HEK293 (cell line): Measurements from ENCODE around the gene PAX2.

Source experiments
- KLF1 ChIP-seq: fragments of 450-650 bp; formaldehyde crosslinking; IDR thresholded peaks from 2 replicates; pipeline ENCODE4 v1.5.1; 2016; ENCODE audit warnings: missing biosample characterization, missing genetic modification characterization
- TRIM28 ChIP-seq: IDR thresholded peaks from 2 replicates; pipeline ENCODE4 v1.6.1; 2011; ENCODE audit warnings: low read length, control low read depth, borderline replicate concordance
- YY1 ChIP-seq: fragments of 450-650 bp; formaldehyde crosslinking; IDR thresholded peaks from 2 replicates; pipeline ENCODE4 v1.5.1; 2018; ENCODE audit warnings: missing biosample characterization, missing genetic modification characterization
- ZNF10 ChIP-seq: fragments of 450-650 bp; formaldehyde crosslinking; IDR thresholded peaks from 2 replicates; pipeline ENCODE4 v1.5.1; 2017; ENCODE audit warnings: missing biosample characterization, missing genetic modification characterization
- ZNF174 ChIP-seq: fragments of 450-650 bp; formaldehyde crosslinking; IDR thresholded peaks from 2 replicates; pipeline ENCODE4 v1.5.0; 2017; ENCODE audit warnings: missing biosample characterization, mild to moderate bottlenecking, missing genetic modification characterization
- ZNF19 ChIP-seq: fragments of 450-650 bp; formaldehyde crosslinking; IDR thresholded peaks from 2 replicates; pipeline ENCODE4; 2016; ENCODE audit warnings: missing biosample characterization, missing genetic modification characterization, low read depth
- ZNF530 ChIP-seq: fragments of 450-650 bp; formaldehyde crosslinking; IDR thresholded peaks from 2 replicates; pipeline ENCODE4 v1.5.1; 2016; ENCODE audit warnings: low read depth, missing biosample characterization, missing genetic modification characterization
- ZNF629 ChIP-seq: fragments of 450-650 bp; formaldehyde crosslinking; IDR thresholded peaks from 2 replicates; pipeline ENCODE4 v1.5.1; 2017; ENCODE audit warnings: missing biosample characterization, missing genetic modification characterization
- TF ChIP-seq, protein P1 (sequence below): fragments of 450-650 bp; formaldehyde crosslinking; IDR thresholded peaks from 2 replicates; pipeline ENCODE4 v1.5.1; 2016; ENCODE audit warnings: missing biosample characterization, missing genetic modification characterization
- TF ChIP-seq, protein P2 (sequence below): fragments of 450-650 bp; formaldehyde crosslinking; IDR thresholded peaks from 2 replicates; pipeline ENCODE4 v1.5.1; 2016; ENCODE audit warnings: missing biosample characterization, missing genetic modification characterization, low read depth
- TF ChIP-seq, protein P3 (sequence below): fragments of 450-650 bp; formaldehyde crosslinking; IDR thresholded peaks from 2 replicates; pipeline ENCODE4 v1.5.1; 2016; ENCODE audit warnings: missing biosample characterization, missing genetic modification characterization
- TF ChIP-seq, protein P4 (sequence below): fragments of 450-650 bp; formaldehyde crosslinking; IDR thresholded peaks from 2 replicates; pipeline ENCODE4 v1.5.1; 2016; ENCODE audit warnings: missing biosample characterization, missing genetic modification characterization

DNA sequence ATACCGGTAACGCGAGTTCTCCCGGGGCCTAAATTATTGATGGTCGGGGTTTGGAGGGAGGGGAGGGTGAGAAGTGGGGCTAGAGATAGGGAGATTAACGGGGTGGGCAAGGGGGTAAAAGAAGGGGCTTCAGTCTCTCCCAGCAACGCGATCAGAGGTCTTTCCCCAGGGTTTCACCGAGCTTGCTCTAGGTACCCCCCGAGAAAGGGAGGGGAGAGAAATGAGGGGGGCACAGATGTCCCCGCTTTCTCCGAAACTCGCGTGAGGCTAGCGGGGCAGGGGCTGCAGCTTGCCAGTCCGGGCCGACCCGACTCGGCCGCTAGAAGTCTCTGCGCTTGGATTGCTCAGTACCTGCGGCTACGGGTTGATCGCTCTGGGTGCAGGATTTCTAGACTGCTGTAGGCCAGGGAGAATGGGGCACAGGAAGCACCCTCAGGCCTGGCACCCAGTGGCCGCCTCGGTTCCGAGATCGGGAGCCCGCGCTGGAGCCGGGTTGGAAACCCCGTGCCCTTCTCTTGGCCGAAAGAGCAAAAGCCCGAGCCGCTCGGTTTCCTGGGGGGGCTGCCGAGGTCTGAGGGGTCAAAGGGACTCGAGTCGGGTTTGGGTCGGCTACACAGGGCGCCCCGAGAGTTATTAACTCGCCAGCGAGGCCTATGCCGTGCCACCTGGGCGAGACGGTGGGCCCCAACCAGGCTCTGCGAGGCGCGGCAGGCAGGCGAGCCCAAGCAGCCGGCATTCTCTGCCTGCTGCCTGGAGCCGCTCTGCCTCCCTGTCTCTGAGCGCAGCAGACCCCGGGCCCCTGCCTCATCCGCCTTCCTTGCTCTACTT is 3.1 kb downstream of the PAX2 start:
- TF ChIP-seq TRIM28 (no peak), ZNF174 (no peak), ZNF629 (tag by site-specific recombination) (no peak), YY1 (no peak), KLF1 (tag by site-specific recombination) (no peak), ZNF10 (no peak), ZNF19 (tag by site-specific recombination) (no peak), ZNF530 (no peak)
- TF ChIP-seq, protein P1, sequence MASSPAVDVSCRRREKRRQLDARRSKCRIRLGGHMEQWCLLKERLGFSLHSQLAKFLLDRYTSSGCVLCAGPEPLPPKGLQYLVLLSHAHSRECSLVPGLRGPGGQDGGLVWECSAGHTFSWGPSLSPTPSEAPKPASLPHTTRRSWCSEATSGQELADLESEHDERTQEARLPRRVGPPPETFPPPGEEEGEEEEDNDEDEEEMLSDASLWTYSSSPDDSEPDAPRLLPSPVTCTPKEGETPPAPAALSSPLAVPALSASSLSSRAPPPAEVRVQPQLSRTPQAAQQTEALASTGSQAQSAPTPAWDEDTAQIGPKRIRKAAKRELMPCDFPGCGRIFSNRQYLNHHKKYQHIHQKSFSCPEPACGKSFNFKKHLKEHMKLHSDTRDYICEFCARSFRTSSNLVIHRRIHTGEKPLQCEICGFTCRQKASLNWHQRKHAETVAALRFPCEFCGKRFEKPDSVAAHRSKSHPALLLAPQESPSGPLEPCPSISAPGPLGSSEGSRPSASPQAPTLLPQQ (tag by site-specific recombination): no peak
- TF ChIP-seq, protein P2, sequence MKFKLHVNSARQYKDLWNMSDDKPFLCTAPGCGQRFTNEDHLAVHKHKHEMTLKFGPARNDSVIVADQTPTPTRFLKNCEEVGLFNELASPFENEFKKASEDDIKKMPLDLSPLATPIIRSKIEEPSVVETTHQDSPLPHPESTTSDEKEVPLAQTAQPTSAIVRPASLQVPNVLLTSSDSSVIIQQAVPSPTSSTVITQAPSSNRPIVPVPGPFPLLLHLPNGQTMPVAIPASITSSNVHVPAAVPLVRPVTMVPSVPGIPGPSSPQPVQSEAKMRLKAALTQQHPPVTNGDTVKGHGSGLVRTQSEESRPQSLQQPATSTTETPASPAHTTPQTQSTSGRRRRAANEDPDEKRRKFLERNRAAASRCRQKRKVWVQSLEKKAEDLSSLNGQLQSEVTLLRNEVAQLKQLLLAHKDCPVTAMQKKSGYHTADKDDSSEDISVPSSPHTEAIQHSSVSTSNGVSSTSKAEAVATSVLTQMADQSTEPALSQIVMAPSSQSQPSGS: no peak
- TF ChIP-seq, protein P3, sequence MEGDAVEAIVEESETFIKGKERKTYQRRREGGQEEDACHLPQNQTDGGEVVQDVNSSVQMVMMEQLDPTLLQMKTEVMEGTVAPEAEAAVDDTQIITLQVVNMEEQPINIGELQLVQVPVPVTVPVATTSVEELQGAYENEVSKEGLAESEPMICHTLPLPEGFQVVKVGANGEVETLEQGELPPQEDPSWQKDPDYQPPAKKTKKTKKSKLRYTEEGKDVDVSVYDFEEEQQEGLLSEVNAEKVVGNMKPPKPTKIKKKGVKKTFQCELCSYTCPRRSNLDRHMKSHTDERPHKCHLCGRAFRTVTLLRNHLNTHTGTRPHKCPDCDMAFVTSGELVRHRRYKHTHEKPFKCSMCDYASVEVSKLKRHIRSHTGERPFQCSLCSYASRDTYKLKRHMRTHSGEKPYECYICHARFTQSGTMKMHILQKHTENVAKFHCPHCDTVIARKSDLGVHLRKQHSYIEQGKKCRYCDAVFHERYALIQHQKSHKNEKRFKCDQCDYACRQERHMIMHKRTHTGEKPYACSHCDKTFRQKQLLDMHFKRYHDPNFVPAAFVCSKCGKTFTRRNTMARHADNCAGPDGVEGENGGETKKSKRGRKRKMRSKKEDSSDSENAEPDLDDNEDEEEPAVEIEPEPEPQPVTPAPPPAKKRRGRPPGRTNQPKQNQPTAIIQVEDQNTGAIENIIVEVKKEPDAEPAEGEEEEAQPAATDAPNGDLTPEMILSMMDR (tag by site-specific recombination): no peak
- TF ChIP-seq, protein P4, sequence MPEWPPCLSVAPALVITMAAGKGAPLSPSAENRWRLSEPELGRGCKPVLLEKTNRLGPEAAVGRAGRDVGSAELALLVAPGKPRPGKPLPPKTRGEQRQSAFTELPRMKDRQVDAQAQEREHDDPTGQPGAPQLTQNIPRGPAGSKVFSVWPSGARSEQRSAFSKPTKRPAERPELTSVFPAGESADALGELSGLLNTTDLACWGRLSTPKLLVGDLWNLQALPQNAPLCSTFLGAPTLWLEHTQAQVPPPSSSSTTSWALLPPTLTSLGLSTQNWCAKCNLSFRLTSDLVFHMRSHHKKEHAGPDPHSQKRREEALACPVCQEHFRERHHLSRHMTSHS: no peak
